ENCODE results near the gene PEX11B. TPM values are rescaled to one million over a fixed set of nuclear protein-coding genes. Genes with fewer than 3 reads are reported as not detected.
A peak's percentile ranks its signal among the peaks of the same experiment; 100 is the strongest.
"Not testable (repeated sequence)": the region's sequence is repeated elsewhere in the genome, so short reads cannot be mapped to it uniquely, and the experiment has no call there.

PEX11B gene
- total RNA-seq, 2 experiments from 2014 or later: 36.9 to 44.6 TPM

- H3K36me3 Mint-ChIP-seq (ENCODE audit: low read depth): peaks cover 38% of the 10 kb centered on the region
- no peaks in the 10 kb centered on the region for H3K27me3 Mint-ChIP-seq
- POLR2A ChIA-PET: no interaction called here
- CTCF ChIA-PET: no interaction called here
- H3K4me1 Mint-ChIP-seq: peaks cover 22% of the 10 kb centered on the region
- DNase-seq: no peak
- no peaks in the 10 kb centered on the region for H3K9me3 Mint-ChIP-seq
- no peak overlapping the region for H3K4me3 Mint-ChIP-seq
- no peak overlapping the region for H3K27ac Mint-ChIP-seq
Measured at GRCh38 chr1:145946477-145946986, 28.0 kb upstream of the PEX11B start.

- no peak for DNase-seq
- Mint-ChIP-seq H3K27ac (no peak overlapping the region), H3K27me3 (no peaks in the 10 kb centered on the region), H3K4me3 (no peak overlapping the region), H3K9me3 (no peaks in the 10 kb centered on the region), H3K4me1 (peaks cover 6% of the 10 kb centered on the region), H3K36me3 (ENCODE audit: low read depth) (peaks cover 38% of the 10 kb centered on the region)
- ChIA-PET CTCF (interaction anchor here (0.7 to 1.5 kb wide), 4 partner anchors 10 to 49 kb away, joined by 3 to 5 read pairs (median 3); partner anchors contain the start of genes ANKRD34A, LIX1L and POLR3GL), POLR2A (no interaction called here)
Measured at GRCh38 chr1:145944532-145944931, 26.0 kb upstream of the PEX11B start.

- H3K27me3 Mint-ChIP-seq: no peaks in the 10 kb centered on the region
- no peak for DNase-seq
- peaks cover 35% of the 10 kb centered on the region for H3K36me3 Mint-ChIP-seq (ENCODE audit: low read depth)
- ChIA-PET POLR2A (no interaction called here), CTCF (interaction anchor here (0.9 to 1.0 kb wide), 2 partner anchors 9 to 66 kb away, joined by 3 read pairs; no protein-coding TSS in a partner anchor)
- no peaks in the 10 kb centered on the region for H3K9me3 Mint-ChIP-seq
- H3K27ac Mint-ChIP-seq: no peak overlapping the region
- H3K4me1 Mint-ChIP-seq: peaks cover 3% of the 10 kb centered on the region
- H3K4me3 Mint-ChIP-seq: no peak overlapping the region
Measured at GRCh38 chr1:145942871-145943270, 24.4 kb upstream of the PEX11B start.

- H3K27ac Mint-ChIP-seq: no peak overlapping the region
- CTCF ChIA-PET: interaction anchor here (0.9 to 1.7 kb wide), 3 partner anchors 8 to 97 kb away, joined by 3 to 5 read pairs (median 3); partner anchors contain the start of genes NUDT17 and RBM8A
- no peak overlapping the region for H3K4me3 Mint-ChIP-seq
- DNase-seq: no peak
- H3K36me3 Mint-ChIP-seq (ENCODE audit: low read depth): peaks cover 38% of the 10 kb centered on the region
- peaks cover 3% of the 10 kb centered on the region for H3K4me1 Mint-ChIP-seq
- no peaks in the 10 kb centered on the region for H3K27me3 Mint-ChIP-seq
- H3K9me3 Mint-ChIP-seq: no peaks in the 10 kb centered on the region
- POLR2A ChIA-PET: no interaction called here
Measured at GRCh38 chr1:145942405-145942804, 23.9 kb upstream of the PEX11B start.

GRCh38 chr1:145937436-145937835 is 18.9 kb upstream of the PEX11B start:
- Mint-ChIP-seq H3K36me3 (ENCODE audit: low read depth) (peaks cover 43% of the 10 kb centered on the region), H3K27me3 (no peaks in the 10 kb centered on the region), H3K4me1 (peaks cover 16% of the 10 kb centered on the region), H3K27ac (no peak overlapping the region), H3K4me3 (no peak overlapping the region), H3K9me3 (no peaks in the 10 kb centered on the region)
- POLR2A ChIA-PET: no interaction called here
- no peak for DNase-seq
- CTCF ChIA-PET: interaction anchor here (1.2 to 3.6 kb wide), 2 partner anchors 10 to 18 kb away, joined by 3 to 14 read pairs; partner anchors contain the start of gene RBM8A

GRCh38 chr1:145936247-145936646 is 17.7 kb upstream of the PEX11B start:
- H3K36me3 Mint-ChIP-seq (ENCODE audit: low read depth): peaks cover 38% of the 10 kb centered on the region
- no peak overlapping the region for H3K4me3 Mint-ChIP-seq
- ChIA-PET POLR2A (no interaction called here), CTCF (interaction anchor here (1.0 to 3.6 kb wide), 3 partner anchors 9 to 97 kb away, joined by 3 to 14 read pairs (median 3); partner anchors contain the start of gene RBM8A)
- no peaks in the 10 kb centered on the region for H3K27me3 Mint-ChIP-seq
- DNase-seq: no peak
- peak overlapping the region; percentile 47 for H3K27ac Mint-ChIP-seq
- H3K4me1 Mint-ChIP-seq: peaks cover 23% of the 10 kb centered on the region
- no peaks in the 10 kb centered on the region for H3K9me3 Mint-ChIP-seq

- no peak for DNase-seq
- H3K4me1 Mint-ChIP-seq: peaks cover 26% of the 10 kb centered on the region
- no peaks in the 10 kb centered on the region for H3K9me3 Mint-ChIP-seq
- H3K4me3 Mint-ChIP-seq: no peak overlapping the region
- ChIA-PET POLR2A (no interaction called here), CTCF (interaction anchor here (1.0 to 3.6 kb wide), 2 partner anchors 9 to 97 kb away, joined by 3 to 14 read pairs; partner anchors contain the start of gene RBM8A)
- H3K27ac Mint-ChIP-seq: no peak overlapping the region
- peaks cover 39% of the 10 kb centered on the region for H3K36me3 Mint-ChIP-seq (ENCODE audit: low read depth)
- no peaks in the 10 kb centered on the region for H3K27me3 Mint-ChIP-seq
Measured at GRCh38 chr1:145935708-145936107, 17.2 kb upstream of the PEX11B start.

GRCh38 chr1:145932522-145933009 is 14.0 kb upstream of the PEX11B start:
- H3K9me3 Mint-ChIP-seq, CTCF ChIA-PET, POLR2A ChIA-PET, H3K27me3 Mint-ChIP-seq: not testable (repeated sequence)
- peak; percentile 15 for DNase-seq
- H3K4me3 Mint-ChIP-seq: peak overlapping the region; percentile 41
- H3K36me3 Mint-ChIP-seq (ENCODE audit: low read depth): peaks cover 46% of the 10 kb centered on the region
- H3K4me1 Mint-ChIP-seq: peaks cover 36% of the 10 kb centered on the region
- H3K27ac Mint-ChIP-seq: peak overlapping the region; percentile 87

GRCh38 chr1:145927916-145928643 is 9.6 kb upstream of the PEX11B start:
- Mint-ChIP-seq H3K27ac (no peak overlapping the region), H3K27me3 (no peaks in the 10 kb centered on the region), H3K9me3 (no peaks in the 10 kb centered on the region), H3K4me1 (peaks cover 37% of the 10 kb centered on the region), H3K4me3 (no peak overlapping the region), H3K36me3 (ENCODE audit: low read depth) (peaks cover 23% of the 10 kb centered on the region)
- DNase-seq: no peak
- CTCF ChIA-PET: interaction anchor here (0.7 to 2.2 kb wide), 18 partner anchors 8 to 110 kb away, joined by 3 to 14 read pairs (median 4); partner anchors contain the start of genes ANKRD34A, NUDT17 and POLR3GL
- POLR2A ChIA-PET: interaction anchor here (0.5 to 1.2 kb wide), 4 partner anchors 30 to 70 kb away, joined by 3 to 7 read pairs (median 6); partner anchors contain the start of genes ANKRD34A, LIX1L, PIAS3 and POLR3GL

- H3K36me3 Mint-ChIP-seq (ENCODE audit: low read depth): peaks cover 27% of the 10 kb centered on the region
- ChIA-PET POLR2A (interaction anchor here (0.6 to 1.2 kb wide), 4 partner anchors 31 to 69 kb away, joined by 3 to 7 read pairs (median 6); partner anchors contain the start of genes ANKRD34A, LIX1L, PIAS3 and POLR3GL), CTCF (interaction anchor here (0.7 to 2.2 kb wide), 18 partner anchors 9 to 111 kb away, joined by 3 to 14 read pairs (median 4); partner anchors contain the start of genes ANKRD34A, NUDT17 and POLR3GL)
- no peak within 1 kb of the TSS for H3K4me3 Mint-ChIP-seq
- peak; percentile 98 for DNase-seq
- no peak within 1 kb of the TSS for H3K27ac Mint-ChIP-seq
- H3K9me3 Mint-ChIP-seq: no peaks in the 10 kb centered on the region
- no peaks in the 10 kb centered on the region for H3K27me3 Mint-ChIP-seq
- peaks cover 29% of the 10 kb centered on the region for H3K4me1 Mint-ChIP-seq
Measured at GRCh38 chr1:145927063-145927886, 8.8 kb upstream of the PEX11B start, which contains the start of gene RBM8A. Gene RBM8A, minus strand, starts transcription at chr1:145927484. Its CDS starts 58 bp downstream, at chr1:145927426.

GRCh38 chr1:145926686-145927062 is 8.2 kb upstream of the PEX11B start:
- H3K4me3 Mint-ChIP-seq: no peak overlapping the region
- no peaks in the 10 kb centered on the region for H3K9me3 Mint-ChIP-seq
- H3K4me1 Mint-ChIP-seq: peaks cover 26% of the 10 kb centered on the region
- H3K27ac Mint-ChIP-seq: no peak overlapping the region
- peak; percentile 37 for DNase-seq
- no peaks in the 10 kb centered on the region for H3K27me3 Mint-ChIP-seq
- ChIA-PET CTCF (interaction anchor here (0.8 to 2.2 kb wide), 10 partner anchors 10 to 112 kb away, joined by 3 to 14 read pairs (median 6); partner anchors contain the start of genes ANKRD34A and POLR3GL), POLR2A (interaction anchor here (1.2 kb wide), 1 partner anchor 68 kb away, joined by 5 read pairs; the partner anchor contains the start of gene PIAS3)
- H3K36me3 Mint-ChIP-seq (ENCODE audit: low read depth): peaks cover 25% of the 10 kb centered on the region

- H3K36me3 Mint-ChIP-seq (ENCODE audit: low read depth): peaks cover 12% of the 10 kb centered on the region
- ChIA-PET POLR2A (no interaction called here), CTCF (no interaction called here)
- DNase-seq: no peak
- H3K4me3 Mint-ChIP-seq: no peak overlapping the region
- no peaks in the 10 kb centered on the region for H3K9me3 Mint-ChIP-seq
- peaks cover 39% of the 10 kb centered on the region for H3K4me1 Mint-ChIP-seq
- no peak overlapping the region for H3K27ac Mint-ChIP-seq
- no peaks in the 10 kb centered on the region for H3K27me3 Mint-ChIP-seq
Measured at GRCh38 chr1:145922266-145922665, 3.7 kb upstream of the PEX11B start.
